ENCODE measurements around the gene MS4A14. TPM values are rescaled to one million over a fixed set of nuclear protein-coding genes. Genes with fewer than 3 reads are reported as not detected.

MS4A14 gene
- total RNA-seq, result 1 to 10 TPM in 2 of 5 donors, under 1 TPM in 1, not detected in 2; under 0.01 to 4.1 (median 4.1) TPM
- under 1 TPM in 2 of 3 donors, not detected in 1; 0.12 to 0.18 TPM for polyA plus RNA-seq
- long read RNA-seq, donor 1, result 0 reads
- long read RNA-seq, donor 2, result 0 reads
- long read RNA-seq, donor 3, result 0 reads
- long read RNA-seq, donor 4, result 0 reads
- long read RNA-seq, donor 5, result 0 reads
- long read RNA-seq, donor 6, result 0 reads
- long read RNA-seq, donor 7, result 0 reads
- long read RNA-seq, donor 8, result 0 reads
- long read RNA-seq, donor 9, result 0 reads
- long read RNA-seq, donor 10, result 0 reads

- Histone ChIP-seq H3K4me1 (no peaks in the 10 kb centered on the region), H3K27ac (peak within 1 kb of the TSS in 1 of 5 donors; percentile 21), H3K4me3 (no peak within 1 kb of the TSS), H3K36me3 (no peaks in the 10 kb centered on the region), H3K9me3 (no peaks in the 10 kb centered on the region), H3K27me3 (no peaks in the 10 kb centered on the region)
- TF ChIP-seq POLR2A (IDR thresholded peaks at IDR 0.05) (no peak), POLR2AphosphoS5 (IDR thresholded peaks at IDR 0.05) (no peak), EP300 (IDR thresholded peaks at IDR 0.05) (no peak)
- TF ChIP-seq, protein P1, sequence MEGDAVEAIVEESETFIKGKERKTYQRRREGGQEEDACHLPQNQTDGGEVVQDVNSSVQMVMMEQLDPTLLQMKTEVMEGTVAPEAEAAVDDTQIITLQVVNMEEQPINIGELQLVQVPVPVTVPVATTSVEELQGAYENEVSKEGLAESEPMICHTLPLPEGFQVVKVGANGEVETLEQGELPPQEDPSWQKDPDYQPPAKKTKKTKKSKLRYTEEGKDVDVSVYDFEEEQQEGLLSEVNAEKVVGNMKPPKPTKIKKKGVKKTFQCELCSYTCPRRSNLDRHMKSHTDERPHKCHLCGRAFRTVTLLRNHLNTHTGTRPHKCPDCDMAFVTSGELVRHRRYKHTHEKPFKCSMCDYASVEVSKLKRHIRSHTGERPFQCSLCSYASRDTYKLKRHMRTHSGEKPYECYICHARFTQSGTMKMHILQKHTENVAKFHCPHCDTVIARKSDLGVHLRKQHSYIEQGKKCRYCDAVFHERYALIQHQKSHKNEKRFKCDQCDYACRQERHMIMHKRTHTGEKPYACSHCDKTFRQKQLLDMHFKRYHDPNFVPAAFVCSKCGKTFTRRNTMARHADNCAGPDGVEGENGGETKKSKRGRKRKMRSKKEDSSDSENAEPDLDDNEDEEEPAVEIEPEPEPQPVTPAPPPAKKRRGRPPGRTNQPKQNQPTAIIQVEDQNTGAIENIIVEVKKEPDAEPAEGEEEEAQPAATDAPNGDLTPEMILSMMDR (IDR thresholded peaks at IDR 0.05), result no peak
- WGBS, 5 donors, result 55 to 72% (median 62%) methylated on average over 3 of the region's 3 CpGs
- intact Hi-C loops (cut with DNase I; ENCODE audit: low total_unique reads), result no loop called here
- DNase-seq, result no peak
Observed at GRCh38 chr11:60396382-60396781, at the start of gene MS4A14. Gene MS4A14, plus strand, starts transcription at chr11:60396459. Its CDS starts 120 bp downstream, at chr11:60396579.

DNA sequence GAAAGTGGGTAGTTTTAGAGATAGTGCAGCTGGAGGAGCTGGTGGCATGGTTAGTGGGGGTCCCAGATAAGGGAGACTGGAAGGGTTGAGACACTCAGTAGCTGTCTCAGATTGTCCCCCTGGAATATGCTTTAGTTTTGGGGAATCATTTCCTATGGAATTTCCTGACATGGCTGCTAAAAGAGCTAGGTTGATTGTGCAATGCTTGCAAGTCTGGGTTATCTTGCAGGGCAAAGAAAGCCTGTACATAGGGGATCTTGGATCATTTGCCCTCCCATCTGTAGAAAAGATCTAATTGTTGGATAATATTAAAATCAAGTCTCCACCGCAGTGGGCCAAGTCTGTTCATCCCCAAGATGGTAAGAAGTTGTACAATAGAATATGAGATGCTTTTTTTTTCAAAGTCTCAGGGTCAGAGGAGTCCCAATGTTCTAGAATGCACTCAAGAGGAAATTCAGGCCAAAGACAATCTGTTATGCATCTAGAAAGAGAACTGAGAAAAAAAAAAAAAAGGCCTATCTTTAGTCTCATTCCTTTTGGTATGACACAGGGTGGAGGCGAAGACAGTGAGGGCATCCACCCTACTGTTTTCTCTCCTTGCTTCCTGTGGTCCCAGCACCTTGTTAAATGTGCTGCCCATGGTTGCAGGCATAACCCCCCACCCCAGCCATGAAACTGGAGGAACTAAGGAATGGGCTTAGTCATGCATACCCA is 49.0 kb upstream of the MS4A14 start:
- intact Hi-C loops (cut with DNase I; ENCODE audit: low total_unique reads), result no loop called here

GRCh38 chr11:60348116-60348515 is 48.1 kb upstream of the MS4A14 start:
- no peaks in the 10 kb centered on the region for H3K4me1 ChIP-seq
- no peaks in the 10 kb centered on the region for H3K27me3 ChIP-seq
- WGBS, 5 donors, result 71 to 77% (median 71%) methylated on average over 2 of the region's 2 CpGs
- H3K9me3 ChIP-seq, result no peaks in the 10 kb centered on the region
- intact Hi-C loops (cut with DNase I; ENCODE audit: low total_unique reads), result no loop called here
- no peaks in the 10 kb centered on the region for H3K36me3 ChIP-seq
- H3K27ac ChIP-seq, result no peak overlapping the region
- no peak for DNase-seq
- TF ChIP-seq POLR2A (IDR thresholded peaks at IDR 0.05), result no peak
- TF ChIP-seq, protein P1 (IDR thresholded peaks at IDR 0.05), result no peak
- no peak for TF ChIP-seq EP300 (IDR thresholded peaks at IDR 0.05)
- no peak for TF ChIP-seq POLR2AphosphoS5 (IDR thresholded peaks at IDR 0.05)
- no peak overlapping the region for H3K4me3 ChIP-seq

More for the DNA sequence above, 49.0 kb upstream of the MS4A14 start:
- Histone ChIP-seq H3K36me3 (no peaks in the 10 kb centered on the region), H3K27me3 (no peaks in the 10 kb centered on the region), H3K9me3 (no peaks in the 10 kb centered on the region), H3K27ac (no peak overlapping the region), H3K4me1 (no peaks in the 10 kb centered on the region), H3K4me3 (no peak overlapping the region)
- WGBS, 5 donors, result 88 to 97% (median 95%) methylated on average over 2 of the region's 2 CpGs
- TF ChIP-seq POLR2A (IDR thresholded peaks at IDR 0.05), result no peak
- no peak for DNase-seq

GRCh38 chr11:60349990-60350389 is 46.3 kb upstream of the MS4A14 start:
- WGBS, 5 donors, result 80 to 91% (median 87%) methylated on average over 1 of the region's 1 CpG
- DNase-seq, result no peak

More at GRCh38 chr11:60349990-60350389, 46.3 kb upstream of the MS4A14 start:
- H3K27me3 ChIP-seq, result no peaks in the 10 kb centered on the region
- TF ChIP-seq POLR2AphosphoS5 (IDR thresholded peaks at IDR 0.05), result no peak
- TF ChIP-seq, protein P1 (IDR thresholded peaks at IDR 0.05), result no peak
- TF ChIP-seq EP300 (IDR thresholded peaks at IDR 0.05), result no peak
- no peak for TF ChIP-seq POLR2A (IDR thresholded peaks at IDR 0.05)
- no peak overlapping the region for H3K4me3 ChIP-seq
- H3K36me3 ChIP-seq, result no peaks in the 10 kb centered on the region
- intact Hi-C loops (cut with DNase I; ENCODE audit: low total_unique reads), result no loop called here
- H3K4me1 ChIP-seq, result no peaks in the 10 kb centered on the region
- H3K27ac ChIP-seq, result no peak overlapping the region
- H3K9me3 ChIP-seq, result no peaks in the 10 kb centered on the region

Data from stomach (tissue), 19 donors.